WTC11 (cell line): ENCODE results near the gene FASTKD2. TPM values are rescaled to one million over a fixed set of nuclear protein-coding genes. Genes with fewer than 3 reads are reported as not detected.

Experiments
- ATAC-seq: fragments of 200-7000 bp; cut with Tn5 transposase; 2 replicates; pipeline ENCODE4 v1.10.0; 2021; ENCODE audit warnings: mild to moderate bottlenecking, moderate library complexity
- CTCF ChIA-PET: fragments of 300-600 bp; sonication (Branson Sonifier 250); formaldehyde crosslinking; loops from one replicate; lab custom pipeline; 2021; ENCODE audit warnings: antibody characterized with exemption; lab: Charles Lee
- POLR2A ChIA-PET: fragments of 350-600 bp; sonication (Branson Sonifier 250); formaldehyde crosslinking; loops from one replicate; lab custom pipeline; 2021; ENCODE audit warnings: antibody characterized with exemption; lab: Charles Lee
- DNase-seq: peaks from one replicate; pipeline ENCODE4 v3.0.0; 2021; ENCODE audit warnings: low spot score
- H3K27ac Mint-ChIP-seq: 2 replicates; pipeline ENCODE4 v1.8.0; 2021; ENCODE audit warnings: mixed read lengths
- H3K27me3 Mint-ChIP-seq: 2 replicates; pipeline ENCODE4 v1.8.0; 2021; ENCODE audit warnings: low read depth, mild to moderate bottlenecking, moderate library complexity, mixed read lengths
- H3K36me3 Mint-ChIP-seq: 2 replicates; pipeline ENCODE4 v1.8.0; 2021; ENCODE audit warnings: mixed read lengths
- H3K4me1 Mint-ChIP-seq: 2 replicates; pipeline ENCODE4 v1.8.0; 2022; ENCODE audit warnings: mixed read lengths
- H3K4me3 Mint-ChIP-seq: 2 replicates; pipeline ENCODE4 v1.8.0; 2021; ENCODE audit warnings: mild to moderate bottlenecking, moderate library complexity, mixed read lengths
- H3K9me3 Mint-ChIP-seq: 2 replicates; pipeline ENCODE4 v1.8.0; 2021; ENCODE audit warnings: mixed read lengths
- FOXJ3 ChIP-seq: sonication (generic); formaldehyde crosslinking; IDR thresholded peaks from 2 replicates; pipeline ENCODE4 v1.9.0; 2021; ENCODE audit warnings: missing genetic modification reagents, mild to moderate bottlenecking, borderline replicate concordance
- FOXK1 ChIP-seq: sonication (generic); formaldehyde crosslinking; IDR thresholded peaks from 2 replicates; pipeline ENCODE4 v1.8.0; 2022; ENCODE audit warnings: mild to moderate bottlenecking, moderate library complexity, missing genetic modification reagents
- GABPB1 ChIP-seq: sonication (generic); formaldehyde crosslinking; IDR thresholded peaks from 2 replicates; pipeline ENCODE4 v1.8.1; 2023; ENCODE audit warnings: mild to moderate bottlenecking, missing genetic modification reagents
- GTF2I ChIP-seq: fragments of 250-450 bp; sonication (Bioruptor Pico); conservative IDR thresholded peaks from 2 replicates; pipeline ENCODE4 v1.4.0; 2021; ENCODE audit warnings: mild to moderate bottlenecking
- IRF2 ChIP-seq: sonication (generic); formaldehyde crosslinking; IDR thresholded peaks from 2 replicates; pipeline ENCODE4 v1.8.0; 2022; ENCODE audit warnings: low read depth, missing genetic modification reagents, borderline replicate concordance
- JUN ChIP-seq: sonication (generic); formaldehyde crosslinking; IDR thresholded peaks from 2 replicates; pipeline ENCODE4 v1.8.0; 2023; ENCODE audit warnings: mild to moderate bottlenecking, missing genetic modification reagents
- NR2C2 ChIP-seq: sonication (generic); formaldehyde crosslinking; IDR thresholded peaks from 2 replicates; pipeline ENCODE4 v1.8.0; 2022; ENCODE audit warnings: mild to moderate bottlenecking, missing genetic modification reagents
- NR3C1 ChIP-seq: sonication (generic); formaldehyde crosslinking; conservative IDR thresholded peaks from 2 replicates; pipeline ENCODE4 v1.8.1; 2023; ENCODE audit warnings: low read depth, mild to moderate bottlenecking, missing genetic modification reagents
- SMAD3 ChIP-seq: sonication (generic); formaldehyde crosslinking; IDR thresholded peaks from 2 replicates; pipeline ENCODE4 v1.8.0; 2022; ENCODE audit warnings: missing genetic modification reagents, mild to moderate bottlenecking, borderline replicate concordance
- SOX15 ChIP-seq: fragments of 250-450 bp; sonication (Bioruptor Pico); IDR thresholded peaks from 2 replicates; pipeline ENCODE4 v1.9.0; 2021; ENCODE audit warnings: mild to moderate bottlenecking
- ZNF138 ChIP-seq: sonication (generic); formaldehyde crosslinking; conservative IDR thresholded peaks from 2 replicates; pipeline ENCODE4 v1.8.1; 2022; ENCODE audit warnings: mild to moderate bottlenecking, moderate library complexity, missing genetic modification reagents
- ZNF671 ChIP-seq: fragments of 250-450 bp; sonication (Bioruptor Pico); IDR thresholded peaks from 2 replicates; pipeline ENCODE4 v1.8.0; 2021; ENCODE audit warnings: mild to moderate bottlenecking
- total RNA-seq: library from RNA; stranded (reverse); gene quantifications from 3 replicates; pipeline ENCODE4 v1.2.3, GENCODE V29; 2021
- TF ChIP-seq, protein P1 (sequence below): sonication (generic); formaldehyde crosslinking; IDR thresholded peaks from 2 replicates; pipeline ENCODE4 v1.8.0; 2022; ENCODE audit warnings: mild to moderate bottlenecking, missing genetic modification reagents
- TF ChIP-seq, protein P2 (sequence below): sonication (generic); formaldehyde crosslinking; IDR thresholded peaks from 2 replicates; pipeline ENCODE4 v1.8.1; 2022; ENCODE audit warnings: low read depth, mild to moderate bottlenecking, moderate library complexity, missing genetic modification reagents, borderline replicate concordance
- TF ChIP-seq, protein P3 (sequence below): sonication (generic); formaldehyde crosslinking; IDR thresholded peaks from 2 replicates; pipeline ENCODE4 v1.8.0; 2022; ENCODE audit warnings: missing genetic modification reagents
- TF ChIP-seq, protein P4 (sequence below): sonication (generic); formaldehyde crosslinking; IDR thresholded peaks from 2 replicates; pipeline ENCODE4 v1.8.0; 2023; ENCODE audit warnings: missing genetic modification reagents, mild to moderate bottlenecking, borderline replicate concordance
- TF ChIP-seq, protein P5 (sequence below): sonication (generic); formaldehyde crosslinking; IDR thresholded peaks from 2 replicates; pipeline ENCODE4 v1.8.1; 2022; ENCODE audit warnings: mild to moderate bottlenecking, missing genetic modification reagents, moderate library complexity, borderline replicate concordance
- TF ChIP-seq, protein P6 (sequence below): sonication (generic); formaldehyde crosslinking; IDR thresholded peaks from 2 replicates; pipeline ENCODE4 v1.8.0; 2022; ENCODE audit warnings: mild to moderate bottlenecking, missing genetic modification reagents

The FASTKD2 gene
- total RNA-seq, 1 experiment from 2014 or later = 33.7 TPM

DNA sequence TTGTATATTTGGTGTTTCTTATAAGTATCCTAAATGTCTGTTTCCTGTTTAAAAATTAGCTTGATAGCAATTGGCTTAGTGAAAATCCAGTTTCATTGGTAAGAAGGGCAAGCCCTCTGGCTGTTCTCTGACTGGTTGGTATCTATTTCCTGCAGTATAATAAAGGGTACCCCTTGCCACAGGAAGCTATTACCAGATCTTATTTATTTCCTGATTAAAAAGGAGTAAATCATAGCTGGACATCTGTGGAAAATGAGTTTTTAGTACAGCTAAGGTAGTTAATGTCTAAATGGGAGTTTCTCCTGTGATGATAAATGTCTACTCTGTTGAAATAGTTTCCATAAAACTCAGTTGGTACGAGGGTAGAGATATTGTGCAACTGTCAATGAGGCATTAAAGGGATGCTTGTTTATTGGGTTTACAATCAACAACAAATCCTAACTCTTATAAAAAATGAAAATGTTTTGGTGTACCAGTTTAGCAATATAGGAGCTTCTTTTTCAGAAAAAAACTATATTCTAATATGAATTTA is 58.7 kb downstream of the FASTKD2 start:
- peaks cover 6% of the 10 kb centered on the region for H3K9me3 Mint-ChIP-seq
- H3K36me3 Mint-ChIP-seq = peaks cover 2% of the 10 kb centered on the region; the same call in 1 of the 2 replicates
- no peak overlapping the region for H3K4me3 Mint-ChIP-seq
- CTCF ChIA-PET = interaction anchor here (1.1 to 1.9 kb wide), 2 partner anchors 17 kb away, joined by 3 to 4 read pairs; no protein-coding TSS in a partner anchor
- H3K27me3 Mint-ChIP-seq = no peaks in the 10 kb centered on the region
- H3K4me1 Mint-ChIP-seq = peaks cover 18% of the 10 kb centered on the region
- DNase-seq = no peak
- no peak for TF ChIP-seq NR2C2 (CRISPR knock-in tag)
- no peak for TF ChIP-seq ZNF671
- TF ChIP-seq ZNF138 (CRISPR knock-in tag) = no peak
- TF ChIP-seq FOXJ3 = no peak
- no peak for TF ChIP-seq JUN (CRISPR knock-in tag)
- TF ChIP-seq, protein P1, sequence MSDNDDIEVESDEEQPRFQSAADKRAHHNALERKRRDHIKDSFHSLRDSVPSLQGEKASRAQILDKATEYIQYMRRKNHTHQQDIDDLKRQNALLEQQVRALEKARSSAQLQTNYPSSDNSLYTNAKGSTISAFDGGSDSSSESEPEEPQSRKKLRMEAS (CRISPR knock-in tag) = no peak
- no peak for TF ChIP-seq NR3C1 (CRISPR knock-in tag)
- TF ChIP-seq IRF2 (CRISPR knock-in tag) = no peak
- TF ChIP-seq, protein P2, sequence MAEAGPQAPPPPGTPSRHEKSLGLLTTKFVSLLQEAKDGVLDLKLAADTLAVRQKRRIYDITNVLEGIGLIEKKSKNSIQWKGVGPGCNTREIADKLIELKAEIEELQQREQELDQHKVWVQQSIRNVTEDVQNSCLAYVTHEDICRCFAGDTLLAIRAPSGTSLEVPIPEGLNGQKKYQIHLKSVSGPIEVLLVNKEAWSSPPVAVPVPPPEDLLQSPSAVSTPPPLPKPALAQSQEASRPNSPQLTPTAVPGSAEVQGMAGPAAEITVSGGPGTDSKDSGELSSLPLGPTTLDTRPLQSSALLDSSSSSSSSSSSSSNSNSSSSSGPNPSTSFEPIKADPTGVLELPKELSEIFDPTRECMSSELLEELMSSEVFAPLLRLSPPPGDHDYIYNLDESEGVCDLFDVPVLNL = no peak
- TF ChIP-seq GTF2I (CRISPR knock-in tag) = no peak
- TF ChIP-seq GABPB1 = no peak
- TF ChIP-seq SOX15 (CRISPR knock-in tag) = no peak
- TF ChIP-seq, protein P3, sequence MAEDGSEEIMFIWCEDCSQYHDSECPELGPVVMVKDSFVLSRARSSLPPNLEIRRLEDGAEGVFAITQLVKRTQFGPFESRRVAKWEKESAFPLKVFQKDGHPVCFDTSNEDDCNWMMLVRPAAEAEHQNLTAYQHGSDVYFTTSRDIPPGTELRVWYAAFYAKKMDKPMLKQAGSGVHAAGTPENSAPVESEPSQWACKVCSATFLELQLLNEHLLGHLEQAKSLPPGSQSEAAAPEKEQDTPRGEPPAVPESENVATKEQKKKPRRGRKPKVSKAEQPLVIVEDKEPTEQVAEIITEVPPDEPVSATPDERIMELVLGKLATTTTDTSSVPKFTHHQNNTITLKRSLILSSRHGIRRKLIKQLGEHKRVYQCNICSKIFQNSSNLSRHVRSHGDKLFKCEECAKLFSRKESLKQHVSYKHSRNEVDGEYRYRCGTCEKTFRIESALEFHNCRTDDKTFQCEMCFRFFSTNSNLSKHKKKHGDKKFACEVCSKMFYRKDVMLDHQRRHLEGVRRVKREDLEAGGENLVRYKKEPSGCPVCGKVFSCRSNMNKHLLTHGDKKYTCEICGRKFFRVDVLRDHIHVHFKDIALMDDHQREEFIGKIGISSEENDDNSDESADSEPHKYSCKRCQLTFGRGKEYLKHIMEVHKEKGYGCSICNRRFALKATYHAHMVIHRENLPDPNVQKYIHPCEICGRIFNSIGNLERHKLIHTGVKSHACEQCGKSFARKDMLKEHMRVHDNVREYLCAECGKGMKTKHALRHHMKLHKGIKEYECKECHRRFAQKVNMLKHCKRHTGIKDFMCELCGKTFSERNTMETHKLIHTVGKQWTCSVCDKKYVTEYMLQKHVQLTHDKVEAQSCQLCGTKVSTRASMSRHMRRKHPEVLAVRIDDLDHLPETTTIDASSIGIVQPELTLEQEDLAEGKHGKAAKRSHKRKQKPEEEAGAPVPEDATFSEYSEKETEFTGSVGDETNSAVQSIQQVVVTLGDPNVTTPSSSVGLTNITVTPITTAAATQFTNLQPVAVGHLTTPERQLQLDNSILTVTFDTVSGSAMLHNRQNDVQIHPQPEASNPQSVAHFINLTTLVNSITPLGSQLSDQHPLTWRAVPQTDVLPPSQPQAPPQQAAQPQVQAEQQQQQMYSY (CRISPR knock-in tag) = no peak
- TF ChIP-seq SMAD3 (CRISPR knock-in tag) = no peak
- TF ChIP-seq, all 79 proteins: peak for 0
- POLR2A ChIA-PET = no interaction called here
- H3K27ac Mint-ChIP-seq = no peak overlapping the region
- no peak for ATAC-seq

DNA sequence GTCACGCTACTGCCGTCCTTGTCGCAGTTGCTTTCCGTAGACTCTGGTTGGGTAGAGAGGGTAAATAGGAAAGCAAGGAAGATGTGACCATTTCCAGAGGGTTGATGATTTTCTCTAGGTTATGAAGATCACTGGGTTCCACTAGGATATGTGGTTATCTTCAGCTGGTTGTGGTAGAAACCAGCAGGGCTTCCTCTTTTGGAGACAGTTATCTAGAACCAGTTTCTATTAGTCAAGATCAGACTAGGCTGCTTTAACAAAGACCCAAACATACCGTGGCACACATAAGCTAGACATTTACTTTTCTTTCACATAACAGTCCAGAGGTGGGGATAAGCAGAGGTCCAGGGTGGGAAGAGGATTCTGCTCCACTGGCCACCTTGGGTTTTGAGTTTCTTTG is 59.6 kb downstream of the FASTKD2 start:
- DNase-seq (no peak), ATAC-seq (no peak)
- POLR2A ChIA-PET = no interaction called here
- peaks cover 7% of the 10 kb centered on the region for H3K36me3 Mint-ChIP-seq
- no peaks in the 10 kb centered on the region; the same call in 1 of the 2 replicates for H3K27me3 Mint-ChIP-seq
- H3K9me3 Mint-ChIP-seq = peaks cover 14% of the 10 kb centered on the region
- peaks cover 18% of the 10 kb centered on the region for H3K4me1 Mint-ChIP-seq
- no peak overlapping the region for H3K4me3 Mint-ChIP-seq
- CTCF ChIA-PET = interaction anchor here (1.1 kb wide), 1 partner anchor 16 kb away, joined by 3 read pairs; no protein-coding TSS in a partner anchor
- no peak overlapping the region for H3K27ac Mint-ChIP-seq
- TF ChIP-seq FOXJ3 (no peak), FOXK1 (CRISPR knock-in tag) (no peak), NR3C1 (CRISPR knock-in tag) (no peak), JUN (CRISPR knock-in tag) (no peak)
- TF ChIP-seq, protein P4, sequence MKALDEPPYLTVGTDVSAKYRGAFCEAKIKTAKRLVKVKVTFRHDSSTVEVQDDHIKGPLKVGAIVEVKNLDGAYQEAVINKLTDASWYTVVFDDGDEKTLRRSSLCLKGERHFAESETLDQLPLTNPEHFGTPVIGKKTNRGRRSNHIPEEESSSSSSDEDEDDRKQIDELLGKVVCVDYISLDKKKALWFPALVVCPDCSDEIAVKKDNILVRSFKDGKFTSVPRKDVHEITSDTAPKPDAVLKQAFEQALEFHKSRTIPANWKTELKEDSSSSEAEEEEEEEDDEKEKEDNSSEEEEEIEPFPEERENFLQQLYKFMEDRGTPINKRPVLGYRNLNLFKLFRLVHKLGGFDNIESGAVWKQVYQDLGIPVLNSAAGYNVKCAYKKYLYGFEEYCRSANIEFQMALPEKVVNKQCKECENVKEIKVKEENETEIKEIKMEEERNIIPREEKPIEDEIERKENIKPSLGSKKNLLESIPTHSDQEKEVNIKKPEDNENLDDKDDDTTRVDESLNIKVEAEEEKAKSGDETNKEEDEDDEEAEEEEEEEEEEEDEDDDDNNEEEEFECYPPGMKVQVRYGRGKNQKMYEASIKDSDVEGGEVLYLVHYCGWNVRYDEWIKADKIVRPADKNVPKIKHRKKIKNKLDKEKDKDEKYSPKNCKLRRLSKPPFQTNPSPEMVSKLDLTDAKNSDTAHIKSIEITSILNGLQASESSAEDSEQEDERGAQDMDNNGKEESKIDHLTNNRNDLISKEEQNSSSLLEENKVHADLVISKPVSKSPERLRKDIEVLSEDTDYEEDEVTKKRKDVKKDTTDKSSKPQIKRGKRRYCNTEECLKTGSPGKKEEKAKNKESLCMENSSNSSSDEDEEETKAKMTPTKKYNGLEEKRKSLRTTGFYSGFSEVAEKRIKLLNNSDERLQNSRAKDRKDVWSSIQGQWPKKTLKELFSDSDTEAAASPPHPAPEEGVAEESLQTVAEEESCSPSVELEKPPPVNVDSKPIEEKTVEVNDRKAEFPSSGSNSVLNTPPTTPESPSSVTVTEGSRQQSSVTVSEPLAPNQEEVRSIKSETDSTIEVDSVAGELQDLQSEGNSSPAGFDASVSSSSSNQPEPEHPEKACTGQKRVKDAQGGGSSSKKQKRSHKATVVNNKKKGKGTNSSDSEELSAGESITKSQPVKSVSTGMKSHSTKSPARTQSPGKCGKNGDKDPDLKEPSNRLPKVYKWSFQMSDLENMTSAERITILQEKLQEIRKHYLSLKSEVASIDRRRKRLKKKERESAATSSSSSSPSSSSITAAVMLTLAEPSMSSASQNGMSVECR = no peak
- TF ChIP-seq, protein P5, sequence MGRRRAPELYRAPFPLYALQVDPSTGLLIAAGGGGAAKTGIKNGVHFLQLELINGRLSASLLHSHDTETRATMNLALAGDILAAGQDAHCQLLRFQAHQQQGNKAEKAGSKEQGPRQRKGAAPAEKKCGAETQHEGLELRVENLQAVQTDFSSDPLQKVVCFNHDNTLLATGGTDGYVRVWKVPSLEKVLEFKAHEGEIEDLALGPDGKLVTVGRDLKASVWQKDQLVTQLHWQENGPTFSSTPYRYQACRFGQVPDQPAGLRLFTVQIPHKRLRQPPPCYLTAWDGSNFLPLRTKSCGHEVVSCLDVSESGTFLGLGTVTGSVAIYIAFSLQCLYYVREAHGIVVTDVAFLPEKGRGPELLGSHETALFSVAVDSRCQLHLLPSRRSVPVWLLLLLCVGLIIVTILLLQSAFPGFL (CRISPR knock-in tag) = no peak
- TF ChIP-seq, protein P6, sequence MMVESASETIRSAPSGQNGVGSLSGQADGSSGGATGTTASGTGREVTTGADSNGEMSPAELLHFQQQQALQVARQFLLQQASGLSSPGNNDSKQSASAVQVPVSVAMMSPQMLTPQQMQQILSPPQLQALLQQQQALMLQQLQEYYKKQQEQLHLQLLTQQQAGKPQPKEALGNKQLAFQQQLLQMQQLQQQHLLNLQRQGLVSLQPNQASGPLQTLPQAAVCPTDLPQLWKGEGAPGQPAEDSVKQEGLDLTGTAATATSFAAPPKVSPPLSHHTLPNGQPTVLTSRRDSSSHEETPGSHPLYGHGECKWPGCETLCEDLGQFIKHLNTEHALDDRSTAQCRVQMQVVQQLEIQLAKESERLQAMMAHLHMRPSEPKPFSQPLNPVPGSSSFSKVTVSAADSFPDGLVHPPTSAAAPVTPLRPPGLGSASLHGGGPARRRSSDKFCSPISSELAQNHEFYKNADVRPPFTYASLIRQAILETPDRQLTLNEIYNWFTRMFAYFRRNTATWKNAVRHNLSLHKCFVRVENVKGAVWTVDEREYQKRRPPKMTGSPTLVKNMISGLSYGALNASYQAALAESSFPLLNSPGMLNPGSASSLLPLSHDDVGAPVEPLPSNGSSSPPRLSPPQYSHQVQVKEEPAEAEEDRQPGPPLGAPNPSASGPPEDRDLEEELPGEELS = no peak
- TF ChIP-seq, protein P3 (CRISPR knock-in tag) = no peak
